GM12873 (cell line): ENCODE results near the gene EMILIN3.

Experiments
- TF ChIP-seq, protein P1 (sequence below): IDR thresholded peaks from 2 replicates; pipeline ENCODE4 v1.5.1; 2012; ENCODE audit warnings: low read depth, mild to moderate bottlenecking, moderate library complexity, low read length, control low read depth; ENCODE audit not compliant: insufficient read depth; ENCODE audit errors: missing control alignments

EMILIN3 gene

DNA sequence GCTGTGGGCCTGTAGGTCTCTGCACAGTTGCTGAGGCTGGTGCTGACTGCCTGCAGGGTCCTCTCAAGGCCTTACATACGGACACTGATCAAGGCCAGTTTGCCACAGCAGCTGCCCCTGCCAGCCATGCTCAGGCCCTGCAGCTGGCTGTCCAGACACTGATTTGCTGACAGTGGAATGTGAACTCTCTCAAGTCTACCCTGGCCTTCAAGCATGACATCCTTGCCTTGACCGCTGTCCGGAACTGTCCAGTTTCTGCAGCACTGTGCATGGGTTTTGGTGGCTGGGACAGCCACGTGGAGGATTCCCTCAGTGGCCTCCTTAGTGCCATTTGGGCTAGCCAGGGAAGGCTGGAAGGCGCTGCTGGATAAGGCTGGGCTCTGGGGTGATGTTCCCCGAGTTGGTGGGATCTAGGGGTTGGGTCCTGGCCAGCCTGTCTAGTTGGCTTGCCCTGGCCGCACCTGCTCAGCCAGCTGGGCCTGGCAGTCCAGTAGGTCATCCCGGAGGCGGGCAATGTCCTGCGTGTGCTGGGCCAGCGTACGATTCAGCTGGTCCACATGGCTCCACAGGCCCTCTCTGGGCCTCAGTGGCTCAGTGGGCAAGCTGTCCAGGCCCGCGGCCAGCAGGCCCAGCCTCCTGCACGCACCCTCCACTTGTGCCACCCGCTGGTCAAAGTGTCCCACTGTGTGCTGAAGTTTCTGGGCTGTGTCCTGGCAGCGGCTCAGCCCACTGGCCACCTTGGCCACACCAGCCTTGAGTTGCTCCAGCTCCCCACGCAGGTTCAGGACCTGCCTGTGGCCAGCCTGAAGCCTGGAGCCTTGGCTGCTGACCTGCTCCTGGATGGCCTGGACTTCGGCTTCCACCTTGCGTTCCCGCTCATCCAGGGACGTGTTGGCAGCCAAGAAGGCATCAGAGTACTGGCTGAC lies 5.5 kb downstream of the EMILIN3 start:
- TF ChIP-seq, protein P1, sequence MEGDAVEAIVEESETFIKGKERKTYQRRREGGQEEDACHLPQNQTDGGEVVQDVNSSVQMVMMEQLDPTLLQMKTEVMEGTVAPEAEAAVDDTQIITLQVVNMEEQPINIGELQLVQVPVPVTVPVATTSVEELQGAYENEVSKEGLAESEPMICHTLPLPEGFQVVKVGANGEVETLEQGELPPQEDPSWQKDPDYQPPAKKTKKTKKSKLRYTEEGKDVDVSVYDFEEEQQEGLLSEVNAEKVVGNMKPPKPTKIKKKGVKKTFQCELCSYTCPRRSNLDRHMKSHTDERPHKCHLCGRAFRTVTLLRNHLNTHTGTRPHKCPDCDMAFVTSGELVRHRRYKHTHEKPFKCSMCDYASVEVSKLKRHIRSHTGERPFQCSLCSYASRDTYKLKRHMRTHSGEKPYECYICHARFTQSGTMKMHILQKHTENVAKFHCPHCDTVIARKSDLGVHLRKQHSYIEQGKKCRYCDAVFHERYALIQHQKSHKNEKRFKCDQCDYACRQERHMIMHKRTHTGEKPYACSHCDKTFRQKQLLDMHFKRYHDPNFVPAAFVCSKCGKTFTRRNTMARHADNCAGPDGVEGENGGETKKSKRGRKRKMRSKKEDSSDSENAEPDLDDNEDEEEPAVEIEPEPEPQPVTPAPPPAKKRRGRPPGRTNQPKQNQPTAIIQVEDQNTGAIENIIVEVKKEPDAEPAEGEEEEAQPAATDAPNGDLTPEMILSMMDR: no peak

DNA sequence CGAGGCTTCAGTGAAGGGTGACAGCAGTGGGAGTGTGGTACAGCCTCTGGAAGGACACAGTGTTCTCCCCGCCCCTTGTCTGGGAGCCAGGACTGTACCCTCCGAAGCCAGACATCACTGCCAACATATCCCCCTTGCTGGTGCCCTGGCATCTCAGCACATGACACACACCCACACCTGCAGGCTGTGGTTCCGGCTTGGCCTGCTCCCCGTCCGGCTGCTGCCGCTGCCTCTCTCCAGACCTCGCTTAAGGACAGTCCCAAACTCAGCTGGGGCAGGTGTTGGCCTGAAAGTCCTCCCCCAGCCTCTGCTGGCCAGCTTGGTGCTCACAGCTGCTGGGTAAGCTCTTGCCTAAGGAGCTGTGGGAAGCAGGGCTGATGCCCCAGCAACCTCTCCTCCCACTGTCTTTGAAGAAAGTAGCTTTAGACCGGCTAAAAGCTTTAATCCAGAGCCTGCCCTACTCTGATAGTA lies 7.0 kb downstream of the EMILIN3 start:
- TF ChIP-seq, protein P1: no peak

DNA sequence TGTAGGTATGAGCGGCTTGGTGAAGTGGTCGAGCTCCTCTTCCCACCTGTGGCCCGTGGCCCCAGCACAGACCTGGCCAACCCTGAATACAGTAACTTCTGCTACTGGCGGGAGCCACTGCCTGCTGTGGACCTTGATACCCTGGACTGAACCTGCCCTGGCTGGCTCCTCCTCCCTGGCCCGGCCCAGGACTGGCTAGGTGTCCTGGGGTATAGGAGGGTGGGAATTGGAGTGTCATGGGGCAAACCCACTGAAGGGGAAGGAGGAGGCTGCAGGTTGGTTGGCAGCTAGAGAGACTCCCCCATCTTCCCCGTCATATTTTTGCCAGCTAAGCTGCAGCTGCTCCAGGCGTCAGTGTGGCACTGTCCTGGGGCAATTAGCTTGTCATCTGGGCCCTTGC lies 7.9 kb downstream of the EMILIN3 start:
- TF ChIP-seq, protein P1: no peak

DNA sequence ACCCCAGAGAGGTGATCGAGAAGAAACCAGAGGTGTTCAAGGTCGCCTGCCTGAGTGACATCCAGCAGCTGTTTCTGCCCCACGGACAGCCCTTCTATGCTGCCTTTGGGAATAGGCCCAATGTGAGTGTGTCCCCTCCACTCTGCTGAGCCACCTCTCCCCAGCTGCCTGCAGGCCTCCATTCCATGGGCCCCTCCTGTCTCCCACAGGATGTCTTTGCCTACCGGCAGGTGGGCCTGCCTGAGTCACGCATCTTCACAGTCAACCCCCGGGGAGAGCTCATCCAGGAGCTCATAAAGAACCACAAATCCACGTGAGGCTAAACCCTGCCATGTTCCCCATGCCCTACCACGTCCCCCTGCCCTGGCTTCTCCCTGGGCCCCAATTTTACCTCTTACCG lies 8.4 kb downstream of the EMILIN3 start:
- TF ChIP-seq, protein P1: no peak

DNA sequence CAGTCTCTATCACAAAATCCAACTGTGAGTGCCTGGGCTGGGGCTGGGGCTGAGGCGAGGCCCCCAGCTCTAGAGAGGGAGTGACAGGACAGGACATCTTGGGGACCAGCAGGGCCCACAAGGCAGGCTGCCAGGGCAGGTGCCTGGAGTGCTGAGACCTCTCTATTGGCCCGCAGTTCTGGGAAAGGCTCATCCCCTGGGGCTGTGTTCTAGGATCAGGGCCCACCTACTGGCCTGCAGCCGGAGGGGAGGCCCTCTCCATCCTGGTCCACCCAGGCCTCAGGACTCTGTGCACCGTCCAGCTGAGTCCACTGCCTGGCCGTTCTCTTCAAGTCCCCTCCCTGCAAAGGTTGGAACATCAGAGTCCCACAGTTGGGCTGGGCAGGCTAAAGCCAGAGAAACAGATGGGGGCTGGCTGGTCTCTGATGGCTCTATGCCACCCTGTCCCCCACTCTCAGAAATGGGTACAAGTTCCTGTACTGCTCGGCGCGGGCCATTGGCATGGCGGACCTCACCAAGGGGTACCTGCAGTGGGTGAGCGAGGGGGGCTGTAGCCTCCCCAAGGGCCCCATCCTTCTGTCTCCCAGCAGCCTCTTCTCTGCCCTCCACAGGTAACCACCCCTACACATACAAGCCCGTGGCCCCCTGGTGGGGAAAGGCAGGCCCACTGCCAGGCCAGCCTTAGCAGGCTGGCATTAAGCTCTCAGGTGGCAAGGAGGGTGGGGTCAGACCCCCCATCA lies 9.0 kb downstream of the EMILIN3 start:
- TF ChIP-seq, protein P1: no peak

DNA sequence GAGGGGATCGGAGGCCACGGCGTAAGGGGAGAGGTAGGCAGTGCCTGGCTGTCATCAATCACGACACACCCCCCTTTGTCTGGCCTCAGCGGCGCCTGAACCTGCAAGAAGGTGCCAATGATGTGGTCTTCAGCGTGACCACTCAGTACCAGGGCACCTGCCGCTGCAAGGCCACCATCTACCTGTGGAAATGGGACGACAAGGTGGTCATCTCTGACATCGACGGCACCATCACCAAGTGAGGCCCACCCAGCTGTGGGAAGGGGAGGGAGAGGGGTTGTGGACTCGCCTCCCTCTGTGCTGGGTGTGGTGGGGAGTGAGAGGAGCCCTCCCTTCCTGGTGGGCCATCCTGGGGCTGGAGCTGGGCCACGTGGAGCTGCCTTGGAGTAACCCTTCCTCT lies 9.7 kb downstream of the EMILIN3 start:
- TF ChIP-seq, protein P1: no peak

DNA sequence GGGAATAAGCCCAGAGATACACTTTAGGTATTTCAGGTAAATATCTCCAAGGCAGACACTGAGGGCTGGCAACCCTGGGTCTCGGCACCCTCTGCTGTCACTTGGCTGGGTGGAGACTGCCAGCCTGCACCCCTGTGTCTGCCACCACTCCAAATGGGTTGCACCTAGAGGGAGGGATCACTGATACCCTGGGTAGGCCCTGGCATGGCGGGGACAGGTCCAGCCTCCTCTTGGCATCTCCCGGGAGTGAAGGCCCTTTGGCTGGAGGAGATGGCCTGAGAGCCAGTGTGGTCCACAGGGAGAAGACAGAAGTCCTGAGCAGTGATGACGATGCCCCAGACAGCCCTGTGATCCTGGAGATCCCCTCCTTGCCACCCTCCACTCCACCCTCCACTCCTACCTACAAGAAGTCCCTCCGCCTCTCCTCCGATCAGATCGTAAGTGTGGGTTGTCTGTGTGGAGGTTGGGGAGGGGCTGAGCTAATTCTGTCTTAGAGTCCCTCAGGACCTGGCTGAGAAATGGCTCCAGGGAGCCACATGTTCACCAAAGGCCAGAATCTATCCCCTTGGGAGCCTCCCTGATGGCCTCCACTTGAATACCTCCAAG lies 10.9 kb downstream of the EMILIN3 start:
- TF ChIP-seq, protein P1: no peak
